HEK293T (cell line): ENCODE data around the gene AP2S1.

Experiments used
- ARNT ChIP-seq: fragments of 450-650 bp; IDR thresholded peaks from 2 replicates; pipeline ENCODE4 v1.6.1; 2017; ENCODE audit warnings: mild to moderate bottlenecking
- BHLHE40 ChIP-seq: fragments of 450-650 bp; IDR thresholded peaks from 2 replicates; pipeline ENCODE4 v1.6.1; 2016; ENCODE audit warnings: mild to moderate bottlenecking, moderate library complexity, borderline replicate concordance
- FOXA1 ChIP-seq: fragments of 450-650 bp; IDR thresholded peaks from 2 replicates; pipeline ENCODE4 v1.6.1; 2016; ENCODE audit warnings: mild to moderate bottlenecking
- L3MBTL2 ChIP-seq: fragments of 450-650 bp; conservative IDR thresholded peaks from 2 replicates; pipeline ENCODE4 v1.6.1; 2016; ENCODE audit warnings: mild to moderate bottlenecking
- LEF1 ChIP-seq: fragments of 450-650 bp; IDR thresholded peaks from 2 replicates; pipeline ENCODE4 v1.6.1; 2017; ENCODE audit warnings: mild to moderate bottlenecking, borderline replicate concordance
- SP1 ChIP-seq: fragments of 450-650 bp; IDR thresholded peaks from 2 replicates; pipeline ENCODE4 v1.6.1; 2017
- SUZ12 ChIP-seq: fragments of 450-650 bp; IDR thresholded peaks from 2 replicates; pipeline ENCODE4 v1.6.1; 2016; ENCODE audit warnings: mild to moderate bottlenecking
- TARDBP ChIP-seq: fragments of 450-650 bp; IDR thresholded peaks from 2 replicates; pipeline ENCODE4 v1.6.1; 2016
- ZNF384 ChIP-seq: fragments of 450-650 bp; IDR thresholded peaks from 2 replicates; pipeline ENCODE4 v1.6.1; 2016
- TF ChIP-seq, protein P1 (sequence below): fragments of 450-650 bp; IDR thresholded peaks from 2 replicates; pipeline ENCODE4 v1.6.1; 2016

DNA sequence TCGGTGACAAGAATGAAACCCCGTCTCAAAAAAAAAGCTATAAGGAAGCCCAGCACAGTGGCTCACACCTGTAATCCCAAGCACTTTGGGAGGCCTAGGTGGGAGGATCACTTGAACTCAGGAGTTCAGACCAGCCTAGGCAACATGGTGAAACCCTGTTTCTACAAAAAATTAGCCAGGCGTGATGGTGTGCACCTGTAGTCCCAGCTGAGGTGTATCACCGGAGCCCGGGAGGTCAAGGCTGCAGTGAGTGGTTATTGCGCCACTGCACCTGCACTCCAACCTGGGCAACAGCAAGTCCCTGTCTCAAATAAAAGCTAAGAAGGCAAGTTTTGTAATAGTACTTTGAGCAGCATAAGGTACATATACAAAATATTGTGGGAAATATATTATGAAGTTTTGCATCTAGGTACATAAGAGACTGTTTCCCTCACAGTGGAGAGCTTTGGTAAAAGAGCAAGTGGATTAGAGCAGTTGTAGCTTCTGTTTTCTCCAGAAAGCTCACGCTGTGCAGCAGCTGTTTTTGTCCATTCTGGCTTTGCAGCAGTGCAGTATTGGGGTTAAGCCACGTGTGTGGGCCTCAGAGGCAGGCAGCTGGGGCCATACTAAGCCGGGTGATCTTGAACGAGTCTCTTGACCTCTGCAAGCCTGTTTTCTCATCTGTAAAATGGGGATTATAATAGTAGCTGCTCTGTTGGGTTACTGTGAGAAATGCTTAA, 45.6 kb upstream of the AP2S1 start:
- no peak for TF ChIP-seq TARDBP
- TF ChIP-seq FOXA1 = no peak
- TF ChIP-seq, protein P1, sequence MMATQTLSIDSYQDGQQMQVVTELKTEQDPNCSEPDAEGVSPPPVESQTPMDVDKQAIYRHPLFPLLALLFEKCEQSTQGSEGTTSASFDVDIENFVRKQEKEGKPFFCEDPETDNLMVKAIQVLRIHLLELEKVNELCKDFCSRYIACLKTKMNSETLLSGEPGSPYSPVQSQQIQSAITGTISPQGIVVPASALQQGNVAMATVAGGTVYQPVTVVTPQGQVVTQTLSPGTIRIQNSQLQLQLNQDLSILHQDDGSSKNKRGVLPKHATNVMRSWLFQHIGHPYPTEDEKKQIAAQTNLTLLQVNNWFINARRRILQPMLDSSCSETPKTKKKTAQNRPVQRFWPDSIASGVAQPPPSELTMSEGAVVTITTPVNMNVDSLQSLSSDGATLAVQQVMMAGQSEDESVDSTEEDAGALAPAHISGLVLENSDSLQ = no peak
- no peak for TF ChIP-seq ARNT
- TF ChIP-seq L3MBTL2 = no peak
- no peak for TF ChIP-seq BHLHE40
- TF ChIP-seq SP1 = no peak
- no peak for TF ChIP-seq SUZ12
- no peak for TF ChIP-seq ZNF384
- no peak for TF ChIP-seq LEF1
